Nephron (organoid): ENCODE measurements around the gene BHLHE23.

Source experiments
- H3K27ac Mint-ChIP-seq, 3 experiments: 2 replicates each; pipeline ENCODE4 v1.8.0; 2020; ENCODE audit warnings: mixed read lengths in 3 of 3, mild to moderate bottlenecking in 2 of 3, moderate library complexity in 1 of 3
- H3K27me3 Mint-ChIP-seq: 2 replicates; pipeline ENCODE4 v1.8.0; 2021; ENCODE audit warnings: low read depth, mild to moderate bottlenecking, moderate library complexity, mixed read lengths
- H3K36me3 Mint-ChIP-seq: 2 replicates; pipeline ENCODE4 v1.8.0; 2020; ENCODE audit warnings: low read depth, mixed read lengths
- H3K4me1 Mint-ChIP-seq: 2 replicates; pipeline ENCODE4 v1.8.0; 2020; ENCODE audit warnings: mixed read lengths
- H3K4me3 Mint-ChIP-seq, 3 experiments: 2 replicates each; pipeline ENCODE4 v1.8.0; 2020; ENCODE audit warnings: mild to moderate bottlenecking in 3 of 3, mixed read lengths in 3 of 3, moderate library complexity in 2 of 3
- H3K9me3 Mint-ChIP-seq: 2 replicates; pipeline ENCODE4 v1.8.0; 2020; ENCODE audit warnings: mixed read lengths
- CTCF ChIP-seq, 3 experiments: fragments of 200-600 bp; sonication (generic); IDR thresholded peaks; one replicate each; pipeline ENCODE4 v1.5.0; 2021; ENCODE audit warnings: antibody characterized with exemption in 3 of 3; ENCODE audit not compliant: unreplicated experiment in 3 of 3

The BHLHE23 gene

GRCh38 chr20:63002511-63002910 is 4.3 kb downstream of the BHLHE23 start:
- peaks cover 5% of the 10 kb centered on the region for H3K9me3 Mint-ChIP-seq
- peaks cover 4% of the 10 kb centered on the region for H3K4me1 Mint-ChIP-seq
- no peak overlapping the region for H3K27ac Mint-ChIP-seq
- H3K36me3 Mint-ChIP-seq: no peaks in the 10 kb centered on the region
- peaks cover 96% of the 10 kb centered on the region for H3K27me3 Mint-ChIP-seq
- TF ChIP-seq CTCF (IDR thresholded peaks at IDR 0.05; ENCODE audit: unreplicated experiment in 3 of 3): no peak
- no peak overlapping the region for H3K4me3 Mint-ChIP-seq

- H3K4me1 Mint-ChIP-seq: peaks cover 4% of the 10 kb centered on the region
- H3K36me3 Mint-ChIP-seq: no peaks in the 10 kb centered on the region
- H3K27me3 Mint-ChIP-seq: peaks cover 94% of the 10 kb centered on the region
- no peak overlapping the region for H3K4me3 Mint-ChIP-seq
- TF ChIP-seq CTCF (IDR thresholded peaks at IDR 0.05; ENCODE audit: unreplicated experiment in 3 of 3): no peak
- H3K27ac Mint-ChIP-seq: no peak overlapping the region
- H3K9me3 Mint-ChIP-seq: peaks cover 5% of the 10 kb centered on the region
These were observed 5.8 kb downstream of the BHLHE23 start for GRCh38 chr20:63000958-63001357.

- no peak for TF ChIP-seq CTCF (IDR thresholded peaks at IDR 0.05; ENCODE audit: unreplicated experiment in 3 of 3)
- Mint-ChIP-seq H3K4me1 (peaks cover 4% of the 10 kb centered on the region), H3K9me3 (peaks cover 5% of the 10 kb centered on the region), H3K27ac (no peak overlapping the region), H3K27me3 (peaks cover 94% of the 10 kb centered on the region), H3K36me3 (no peaks in the 10 kb centered on the region), H3K4me3 (no peak overlapping the region)
These were observed 6.7 kb downstream of the BHLHE23 start for GRCh38 chr20:63000036-63000435.

- no peak overlapping the region for H3K27ac Mint-ChIP-seq
- TF ChIP-seq CTCF (IDR thresholded peaks at IDR 0.05; ENCODE audit: unreplicated experiment in 3 of 3): no peak
- H3K9me3 Mint-ChIP-seq: peaks cover 5% of the 10 kb centered on the region
- H3K4me1 Mint-ChIP-seq: peaks cover 3% of the 10 kb centered on the region
- H3K4me3 Mint-ChIP-seq: no peak overlapping the region
- no peaks in the 10 kb centered on the region for H3K36me3 Mint-ChIP-seq
- H3K27me3 Mint-ChIP-seq: peaks cover 96% of the 10 kb centered on the region
These were observed 7.2 kb downstream of the BHLHE23 start for GRCh38 chr20:62999580-62999979.

- no peaks in the 10 kb centered on the region for H3K4me1 Mint-ChIP-seq
- peaks cover 5% of the 10 kb centered on the region for H3K9me3 Mint-ChIP-seq
- no peak for TF ChIP-seq CTCF (IDR thresholded peaks at IDR 0.05; ENCODE audit: unreplicated experiment in 3 of 3)
- no peaks in the 10 kb centered on the region for H3K36me3 Mint-ChIP-seq
- peak overlapping the region in 1 of 3 experiments; percentile 8 for H3K4me3 Mint-ChIP-seq
- H3K27ac Mint-ChIP-seq: no peak overlapping the region
- H3K27me3 Mint-ChIP-seq: peaks cover 94% of the 10 kb centered on the region
These were observed 8.3 kb downstream of the BHLHE23 start for GRCh38 chr20:62998449-62998848.

GRCh38 chr20:62997417-62998035 is 9.2 kb downstream of the BHLHE23 start:
- H3K9me3 Mint-ChIP-seq: peaks cover 5% of the 10 kb centered on the region
- peaks cover 87% of the 10 kb centered on the region for H3K27me3 Mint-ChIP-seq
- no peaks in the 10 kb centered on the region for H3K36me3 Mint-ChIP-seq
- no peak for TF ChIP-seq CTCF (IDR thresholded peaks at IDR 0.05; ENCODE audit: unreplicated experiment in 3 of 3)
- no peak overlapping the region for H3K4me3 Mint-ChIP-seq
- H3K4me1 Mint-ChIP-seq: no peaks in the 10 kb centered on the region
- no peak overlapping the region for H3K27ac Mint-ChIP-seq
